Measurements from ENCODE around the gene ARFGAP3. TPM values are rescaled to one million over a fixed set of nuclear protein-coding genes. Genes with fewer than 3 reads are reported as not detected.

Gene ARFGAP3
- total RNA-seq, 2 donors from 2014 or later: 21.2 to 39.8 TPM

DNA sequence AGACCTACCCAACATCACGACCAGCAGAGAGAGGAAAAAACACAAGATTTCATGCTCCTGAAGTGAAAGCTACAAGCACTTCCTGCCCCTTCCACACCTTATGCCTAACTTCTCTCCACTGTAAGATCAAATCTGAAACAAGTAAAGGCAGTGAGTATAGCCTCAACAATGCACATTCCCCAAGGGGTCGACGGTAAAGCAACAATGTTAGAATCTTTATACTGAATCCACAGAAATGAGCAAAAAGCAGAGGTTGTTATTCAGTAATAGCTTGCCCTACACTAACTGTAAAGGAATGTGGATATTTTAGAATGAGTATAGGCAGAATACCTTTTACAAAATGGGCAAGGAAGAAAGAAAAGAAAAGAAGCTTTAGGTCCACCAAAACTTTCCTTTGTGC lies 15.6 kb downstream of the ARFGAP3 start:
- no peak for DNase-seq
- intact Hi-C loops (cut with DNase I): no loop called here
- no peak for ATAC-seq

DNA sequence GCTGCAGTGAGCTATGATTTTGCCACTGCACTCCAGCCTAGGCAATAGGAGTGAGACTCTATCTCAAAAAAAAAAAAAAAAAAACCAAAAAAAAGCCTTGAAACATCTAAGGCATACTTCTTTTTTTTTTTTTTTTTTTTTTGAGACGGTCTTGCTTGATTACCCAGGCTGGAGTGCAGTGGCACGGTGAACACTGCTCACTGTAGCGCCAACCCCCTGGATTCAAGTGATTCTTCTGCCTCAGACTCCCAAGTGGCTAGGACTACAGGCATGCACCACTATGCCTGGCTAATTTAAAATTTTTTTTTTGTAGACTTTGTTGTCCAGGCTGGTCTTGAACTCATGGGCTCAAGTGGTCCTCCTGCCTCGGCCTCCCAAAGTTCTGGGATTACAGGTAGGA lies 19.5 kb downstream of the ARFGAP3 start:
- ATAC-seq (no peak), DNase-seq (no peak)
- intact Hi-C loops (cut with DNase I): no loop called here

DNA sequence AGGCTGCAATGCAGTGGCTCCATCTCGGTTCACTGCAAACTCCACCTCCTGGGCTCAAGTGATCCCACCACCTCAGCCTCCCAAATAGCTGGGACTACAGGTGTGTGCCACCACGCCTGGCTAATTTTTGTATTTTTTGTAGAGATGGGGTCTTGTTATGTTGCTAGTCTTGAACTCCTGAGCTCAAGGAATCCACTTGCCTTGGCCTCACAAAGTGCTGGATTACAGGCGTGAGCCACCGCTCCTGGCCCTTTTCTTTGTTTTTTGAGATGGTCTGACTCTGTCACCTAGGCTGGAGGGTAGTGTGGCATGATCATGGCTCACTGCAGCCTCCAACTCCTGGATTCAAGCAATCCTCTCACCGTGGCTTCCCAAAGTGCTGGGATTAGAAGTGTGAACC lies 21.0 kb downstream of the ARFGAP3 start:
- ATAC-seq (no peak), DNase-seq (no peak)
- intact Hi-C loops (cut with DNase I): no loop called here

DNA sequence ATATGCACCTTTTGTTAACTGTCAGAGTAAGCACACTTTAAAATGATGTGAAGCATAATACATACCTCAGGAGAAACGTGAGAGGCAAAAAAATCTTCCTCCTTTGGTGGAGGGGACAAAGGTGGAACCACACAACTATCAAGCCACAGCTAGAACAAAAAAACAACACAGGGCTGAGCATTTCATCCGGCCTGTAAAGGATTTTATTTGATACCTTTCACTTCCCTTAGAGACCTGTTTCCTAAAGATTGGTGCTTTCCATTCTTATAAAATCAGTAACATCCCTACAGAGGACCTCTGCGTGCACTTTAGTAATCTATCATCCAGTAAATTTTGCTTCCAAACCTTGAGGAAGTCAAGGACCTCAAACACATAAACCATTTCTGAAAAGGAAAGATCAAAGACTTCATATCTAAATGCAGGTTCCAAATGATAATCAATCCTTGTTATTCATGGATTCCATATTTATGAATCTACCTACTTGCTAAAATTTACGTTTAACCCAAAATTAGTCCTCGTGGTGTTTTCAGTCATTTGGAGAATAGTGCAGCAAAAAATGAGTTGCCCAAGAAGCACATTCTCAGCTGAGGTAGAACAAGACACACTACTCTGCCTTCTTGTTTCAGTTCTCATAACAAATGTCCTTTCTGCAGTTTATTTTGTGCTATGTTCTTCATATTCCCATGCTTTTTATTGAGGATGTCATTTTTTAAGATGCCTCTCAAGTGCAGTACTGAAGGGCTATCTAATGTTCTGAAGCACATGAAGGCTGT lies 22.7 kb downstream of the ARFGAP3 start:
- ATAC-seq (no peak), DNase-seq (no peak)
- intact Hi-C loops (cut with DNase I): no loop called here

DNA sequence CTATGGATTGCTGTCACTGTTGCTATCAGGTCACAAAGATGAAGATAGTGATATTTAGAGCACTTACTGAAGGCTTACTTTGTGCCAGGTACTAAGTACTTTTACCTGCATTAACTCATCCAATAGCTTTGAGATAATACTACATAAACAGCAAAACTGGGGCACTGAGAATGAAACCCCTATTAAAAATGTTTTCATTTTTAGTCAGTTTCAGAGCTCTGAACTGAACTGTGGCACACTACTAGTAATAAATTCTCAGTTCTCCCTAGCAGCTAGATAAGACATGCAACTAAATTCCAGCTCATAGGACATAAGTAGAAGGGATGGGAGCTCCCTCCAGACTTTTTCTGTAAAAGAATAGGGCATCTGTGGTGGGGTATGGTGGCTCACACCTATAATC lies 24.0 kb downstream of the ARFGAP3 start:
- ATAC-seq (no peak), DNase-seq (no peak)
- intact Hi-C loops (cut with DNase I): no loop called here

DNA sequence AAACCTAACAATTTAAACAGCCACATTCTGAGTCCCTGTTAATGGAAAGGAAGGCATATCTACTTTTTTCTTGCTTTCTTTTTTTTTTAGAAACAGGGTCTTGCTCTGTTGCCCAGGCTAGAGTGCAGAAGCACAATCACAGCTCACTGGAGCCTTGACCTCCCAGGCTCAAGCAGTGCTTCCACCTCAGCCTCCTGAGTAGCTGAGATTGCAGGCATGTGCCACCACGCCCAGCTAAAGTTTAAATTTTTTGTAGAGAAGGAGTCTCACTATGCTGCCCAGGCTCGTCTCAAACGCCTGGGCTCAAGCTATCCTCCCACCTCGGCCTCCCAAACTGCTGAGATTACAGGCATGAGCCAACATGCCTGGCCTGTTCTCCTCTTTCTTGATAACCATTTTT lies 25.4 kb downstream of the ARFGAP3 start:
- ATAC-seq (no peak), DNase-seq (no peak)
- intact Hi-C loops (cut with DNase I): no loop called here

DNA sequence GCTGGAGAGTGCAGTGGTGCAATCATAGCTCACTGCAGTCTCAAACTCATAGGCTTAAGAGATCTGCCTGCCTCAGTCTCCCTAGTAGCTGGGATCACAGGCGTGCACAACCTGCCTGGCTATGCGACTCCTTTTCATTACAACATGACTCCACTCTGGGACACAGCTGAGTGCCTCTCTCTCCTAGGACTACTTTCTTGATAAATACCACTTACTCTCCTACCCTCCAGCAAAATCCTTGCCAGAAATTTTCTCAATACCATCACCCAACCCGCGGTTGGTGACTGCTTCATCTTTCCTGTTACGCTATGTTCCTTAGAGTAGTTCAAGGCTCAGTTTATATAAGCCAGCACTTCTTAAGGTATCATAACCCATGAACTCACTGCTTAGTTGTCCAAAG lies 26.9 kb downstream of the ARFGAP3 start:
- DNase-seq: no peak
- intact Hi-C loops (cut with DNase I): no loop called here
- ATAC-seq: no peak

DNA sequence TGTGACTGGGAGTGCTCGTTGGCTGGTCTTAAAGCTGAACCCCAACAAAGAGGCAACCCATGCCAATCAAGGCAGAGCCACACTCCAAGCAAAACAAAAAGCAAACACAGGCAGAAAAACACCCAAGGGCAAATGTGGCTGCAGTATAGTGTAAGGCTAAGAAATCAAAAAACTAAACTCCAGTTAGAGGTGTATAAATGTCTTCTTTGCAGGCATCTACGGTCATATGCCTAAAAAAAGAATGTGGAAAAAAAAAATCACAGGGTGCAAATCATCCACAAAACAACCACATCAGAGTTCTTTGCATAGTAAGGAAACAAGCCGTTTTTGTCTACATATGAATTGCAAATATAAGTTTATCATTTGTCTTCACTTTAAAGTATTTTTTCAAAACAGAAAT lies 27.8 kb downstream of the ARFGAP3 start:
- DNase-seq: no peak
- intact Hi-C loops (cut with DNase I): no loop called here

DNA sequence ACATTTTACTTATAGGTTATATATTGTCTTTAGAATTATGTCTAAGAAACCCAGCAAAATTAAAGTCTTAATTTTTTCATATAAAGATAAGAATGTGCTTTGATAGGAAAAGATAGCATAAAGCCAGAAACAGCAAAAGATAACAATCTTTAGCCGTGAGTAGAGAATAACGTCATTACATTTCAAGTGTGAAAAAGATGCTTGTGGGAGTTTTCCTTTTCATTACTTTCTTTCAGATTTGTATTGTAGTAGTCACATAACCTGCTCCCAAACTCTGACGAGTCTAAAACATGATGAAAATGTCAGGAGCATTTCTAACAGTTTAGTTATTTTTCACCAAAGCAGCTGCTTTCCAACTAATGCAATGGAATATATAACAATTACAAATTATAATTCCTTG lies 31.3 kb downstream of the ARFGAP3 start:
- intact Hi-C loops (cut with DNase I): no loop called here
- DNase-seq (no peak), ATAC-seq (no peak)

More for the DNA sequence above, 27.8 kb downstream of the ARFGAP3 start:
- ATAC-seq: no peak

DNA sequence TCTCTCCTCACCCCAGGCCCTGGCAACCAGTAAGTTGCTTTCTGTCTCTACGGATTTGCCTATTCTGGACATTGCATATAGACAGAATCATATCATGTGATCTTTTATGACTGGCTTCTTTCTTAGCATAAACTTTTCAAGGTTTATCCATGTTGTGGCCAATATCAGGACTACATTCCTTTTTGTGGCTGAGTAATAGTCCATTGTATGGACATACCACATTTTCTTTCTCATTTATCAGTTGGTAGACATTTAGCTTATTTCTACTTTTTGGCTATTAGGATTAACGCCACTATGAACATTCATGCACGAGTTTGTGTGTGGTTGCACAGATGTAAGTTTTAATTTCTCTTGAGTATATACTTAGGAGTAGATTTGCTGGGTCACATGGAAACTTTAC lies 35.7 kb downstream of the ARFGAP3 start:
- intact Hi-C loops (cut with DNase I): loop anchor here in 1 of 2 donors (2.0 to 5.0 kb wide), 2 partner anchors 39 to 161 kb away; no protein-coding TSS in a partner anchor
- no peak for ATAC-seq

DNA sequence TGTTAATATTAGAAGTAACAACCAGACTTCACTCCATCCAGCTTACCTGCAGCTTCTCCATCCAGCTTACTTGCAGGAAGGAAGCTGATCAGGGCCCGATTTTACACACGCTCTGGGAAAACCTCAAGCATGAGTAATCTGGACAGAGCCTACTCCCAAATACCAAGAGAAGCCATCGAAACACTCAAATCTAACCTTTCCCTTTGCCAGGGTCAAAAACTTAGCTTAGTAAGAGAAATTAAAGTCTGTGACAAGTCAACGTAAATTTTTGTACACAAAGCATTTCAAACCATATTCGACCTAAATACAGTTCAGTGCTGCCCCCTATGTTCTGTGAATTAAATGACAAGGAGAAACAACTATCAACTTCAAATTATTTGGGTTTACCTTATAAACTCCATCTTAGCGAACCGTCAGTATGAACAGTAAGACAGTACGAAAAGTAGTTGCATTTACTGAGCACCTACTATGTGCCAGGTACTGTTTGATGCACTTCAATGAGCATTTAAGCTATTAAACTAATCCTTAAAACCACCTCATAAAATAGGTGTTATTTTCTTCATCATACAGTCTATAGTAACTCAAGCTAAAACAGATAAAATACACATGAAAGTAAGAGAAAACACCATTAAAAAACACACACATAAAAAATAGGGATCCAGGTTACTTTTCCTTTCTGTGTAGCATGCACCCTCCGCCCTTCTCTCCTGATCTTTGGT lies 36.9 kb downstream of the ARFGAP3 start:
- intact Hi-C loops (cut with DNase I): loop anchor here in 1 of 2 donors (2.0 to 5.0 kb wide), 2 partner anchors 38 to 159 kb away; no protein-coding TSS in a partner anchor
- DNase-seq (no peak), ATAC-seq (no peak)

More for the DNA sequence above, 35.7 kb downstream of the ARFGAP3 start:
- DNase-seq: no peak

DNA sequence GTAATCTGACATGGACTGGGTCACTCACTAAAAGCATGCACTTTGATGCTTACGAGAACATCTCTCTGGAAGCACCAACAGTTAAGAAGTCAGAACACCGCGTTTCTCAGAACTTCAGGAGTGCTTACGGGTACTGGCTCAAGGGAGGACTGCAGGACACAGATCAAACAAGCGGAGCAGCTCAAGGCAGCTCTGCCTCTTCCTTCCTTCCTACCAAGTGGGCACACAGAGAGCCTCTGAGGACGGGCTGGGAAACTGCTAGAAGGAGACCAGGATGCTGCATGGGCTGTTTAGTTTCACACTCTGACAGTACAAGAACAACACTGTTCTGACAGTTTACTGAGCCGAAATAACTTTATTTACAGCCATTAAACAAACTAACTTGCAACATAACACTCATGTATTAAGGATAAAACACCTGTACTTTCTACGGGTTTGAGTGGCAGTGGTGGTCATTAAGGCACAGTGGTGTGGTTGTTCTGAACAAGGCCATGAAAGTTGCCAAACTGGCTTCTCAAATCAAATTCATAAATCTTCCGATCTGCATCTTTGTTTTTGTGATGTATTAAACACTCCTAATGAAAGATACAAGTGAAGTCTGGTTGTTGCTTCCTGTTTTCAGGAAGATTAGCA lies 37.5 kb downstream of the ARFGAP3 start:
- ATAC-seq: no peak
- intact Hi-C loops (cut with DNase I): loop anchor here in 1 of 2 donors (2.0 to 5.0 kb wide), 2 partner anchors 37 to 159 kb away; no protein-coding TSS in a partner anchor
- no peak for DNase-seq

DNA sequence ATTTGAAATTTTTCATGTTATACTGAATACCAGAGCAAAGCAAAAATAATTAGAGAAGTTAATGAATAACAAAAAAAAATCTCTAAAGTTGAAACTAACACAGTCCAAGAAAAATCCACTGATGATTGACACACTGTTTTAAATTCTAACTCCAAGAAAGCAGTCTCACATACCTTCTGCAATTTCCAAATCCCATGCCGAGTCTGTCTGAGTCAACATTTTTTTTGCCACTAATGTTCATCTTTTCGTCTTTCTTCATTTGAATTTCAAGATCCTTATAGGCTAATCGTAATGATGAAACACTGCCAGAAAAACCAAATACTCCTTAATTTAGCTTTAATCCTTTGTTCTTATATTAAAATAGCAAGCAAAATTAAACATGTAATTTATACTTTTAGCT lies 39.5 kb downstream of the ARFGAP3 start:
- DNase-seq (no peak), ATAC-seq (no peak)
- intact Hi-C loops (cut with DNase I): no loop called here

DNA sequence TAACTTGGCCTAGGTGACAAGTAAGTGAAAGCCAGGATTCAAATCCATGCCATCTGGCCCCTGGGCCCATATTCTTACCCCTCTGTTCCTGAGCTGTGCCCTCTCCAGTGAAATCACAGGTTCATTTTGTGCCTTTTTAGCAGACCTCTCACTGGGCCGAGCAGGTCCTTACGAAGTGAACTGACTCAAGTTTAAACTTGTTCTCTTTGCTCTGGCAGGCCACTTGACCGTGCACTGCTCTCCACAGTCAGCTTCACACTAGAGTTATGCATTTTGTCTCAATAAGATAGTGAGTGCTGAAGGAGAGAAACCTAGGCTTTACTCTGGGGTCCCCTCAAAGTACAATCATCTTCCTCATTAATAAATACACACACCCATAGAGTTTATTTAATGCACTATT lies 40.7 kb downstream of the ARFGAP3 start:
- DNase-seq (no peak), ATAC-seq (no peak)
- intact Hi-C loops (cut with DNase I): no loop called here

DNA sequence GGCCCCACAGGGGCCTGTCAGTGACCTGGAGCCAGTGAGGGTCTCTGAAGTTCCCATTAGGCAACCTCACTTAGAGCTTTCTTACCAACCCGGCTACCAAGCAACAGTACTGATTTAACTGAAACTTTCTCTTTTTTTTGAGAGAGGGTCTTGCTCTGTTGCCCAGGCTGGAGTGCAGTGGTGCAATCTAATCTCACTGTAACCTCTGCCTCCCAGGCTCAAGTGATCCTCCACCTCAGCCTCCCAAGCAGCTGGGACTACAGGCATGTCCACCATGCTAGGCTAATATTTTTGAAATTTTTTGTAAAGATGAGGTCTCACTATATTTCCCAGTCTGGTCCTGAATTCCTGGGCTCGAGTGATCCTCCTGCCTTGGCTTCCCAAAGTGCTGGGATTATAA lies 42.5 kb downstream of the ARFGAP3 start:
- intact Hi-C loops (cut with DNase I): no loop called here
- DNase-seq: no peak
- ATAC-seq: no peak

DNA sequence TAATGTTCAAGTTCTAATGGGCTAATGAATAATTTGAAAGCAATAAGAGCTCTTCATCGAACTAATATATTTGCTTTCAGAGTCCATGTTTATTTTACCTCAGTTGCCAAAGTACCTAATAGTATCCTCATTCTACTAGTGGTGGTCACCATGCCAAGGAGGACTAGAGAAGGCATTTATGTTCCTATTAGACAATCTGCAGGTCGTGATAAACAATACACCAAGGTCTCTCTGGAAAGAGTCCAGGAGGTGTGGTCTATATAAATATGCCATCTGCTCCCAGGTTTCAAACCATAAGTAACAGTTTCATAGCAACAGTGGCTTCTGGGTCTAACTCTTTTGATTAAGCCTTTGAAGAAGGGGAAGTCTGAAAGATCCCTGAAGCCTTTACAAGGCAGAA lies 42.9 kb downstream of the ARFGAP3 start:
- DNase-seq: no peak
- no peak for ATAC-seq
- intact Hi-C loops (cut with DNase I): no loop called here

DNA sequence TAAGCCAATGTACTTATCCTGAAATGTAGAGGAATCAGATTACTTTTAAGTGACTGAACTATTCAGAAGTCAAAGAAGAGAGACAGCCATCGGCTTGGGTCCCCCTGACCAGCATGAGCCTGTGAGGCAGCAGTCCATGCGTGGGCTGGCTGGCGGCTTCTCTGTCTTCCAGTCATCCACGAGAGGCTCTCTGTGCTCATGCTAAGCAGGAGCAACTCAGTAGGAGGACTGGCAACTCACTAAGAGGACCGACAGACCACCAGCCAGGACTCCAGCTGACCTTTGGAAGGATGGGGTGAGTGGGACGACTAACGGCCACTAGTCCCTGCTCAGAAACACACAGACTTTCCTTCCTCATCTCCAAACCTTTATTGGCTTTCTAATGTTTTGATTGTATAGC lies 43.6 kb downstream of the ARFGAP3 start:
- DNase-seq: no peak
- intact Hi-C loops (cut with DNase I): no loop called here
- peak in 1 of 2 donors; percentile 25 for ATAC-seq

DNA sequence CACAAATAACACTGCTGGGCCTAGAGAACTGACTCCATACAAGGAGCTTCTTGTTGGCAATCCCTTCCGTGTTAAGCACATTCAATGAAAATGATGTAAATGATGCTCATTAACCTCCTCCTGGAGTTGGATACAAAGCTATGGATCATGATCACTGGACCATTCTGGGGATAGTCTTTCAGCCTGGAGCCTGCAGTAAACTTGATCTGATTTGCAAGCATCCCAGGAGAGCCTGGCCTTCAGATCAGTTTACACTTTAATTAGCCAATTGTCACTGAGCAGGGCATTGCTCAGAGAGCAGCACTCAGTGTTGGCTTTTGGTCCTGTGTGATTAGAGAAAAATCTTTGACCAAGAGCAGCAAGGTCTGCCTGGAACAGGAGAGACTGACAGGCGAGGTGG lies 45.6 kb downstream of the ARFGAP3 start:
- DNase-seq: no peak
- ATAC-seq: no peak
- intact Hi-C loops (cut with DNase I): no loop called here

DNA sequence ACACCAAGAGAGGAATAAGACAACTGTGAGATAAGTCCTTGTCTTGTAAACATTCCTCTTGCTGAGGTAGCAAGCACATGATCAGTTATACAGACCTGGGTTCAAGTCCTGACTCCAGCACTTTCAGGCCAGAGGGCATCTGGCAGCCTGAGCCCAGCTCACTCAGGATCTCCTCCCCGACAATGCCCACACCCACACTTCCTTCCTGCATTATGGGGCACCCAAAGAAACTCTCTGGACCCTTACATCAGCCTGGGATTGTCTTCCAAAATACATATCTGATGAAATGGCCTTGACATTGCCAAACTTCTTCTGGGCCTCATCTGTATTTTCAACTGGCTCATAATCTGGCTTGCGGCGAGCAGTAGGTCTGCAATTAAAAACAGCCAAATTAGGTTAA lies 48.6 kb downstream of the ARFGAP3 start:
- intact Hi-C loops (cut with DNase I): no loop called here

DNA sequence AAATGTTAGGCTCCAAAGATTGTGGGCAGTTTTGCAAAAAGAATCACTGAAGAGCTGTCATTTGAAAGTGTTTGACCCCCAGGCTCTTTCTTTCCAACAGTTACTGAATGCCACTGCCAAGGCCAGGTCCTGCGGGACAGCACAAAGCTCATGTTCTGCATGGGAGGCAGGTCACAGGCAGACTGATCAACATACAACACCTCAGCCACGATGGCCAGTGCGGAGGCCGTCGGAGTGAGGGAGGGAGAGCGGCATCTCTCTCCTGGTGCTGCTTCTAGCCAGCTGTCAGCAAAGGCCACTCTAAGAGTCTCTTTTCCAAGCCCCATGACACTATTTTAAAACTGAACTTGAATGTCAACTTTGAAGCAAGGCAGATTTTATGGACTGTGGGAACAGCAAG lies 49.9 kb downstream of the ARFGAP3 start:
- DNase-seq (no peak), ATAC-seq (no peak)
- intact Hi-C loops (cut with DNase I): no loop called here

More for the DNA sequence above, 48.6 kb downstream of the ARFGAP3 start:
- DNase-seq (no peak), ATAC-seq (no peak)
